ENCODE data around the gene LARGE1.

GRCh38 chr22:33470456-33470855 lies 449.8 kb downstream of the LARGE1 start:
- no peak for TF ChIP-seq CTCF (IDR thresholded peaks at IDR 0.05)
- TF ChIP-seq POLR2AphosphoS5 (IDR thresholded peaks at IDR 0.05; ENCODE audit: low read depth, low read length): no peak
- TF ChIP-seq TCF7L2 (IDR thresholded peaks at IDR 0.05; ENCODE audit: low read depth, low read length): no peak
- no peak for TF ChIP-seq SIN3A (IDR thresholded peaks at IDR 0.05; ENCODE audit: borderline replicate concordance, insufficient read depth, low read depth, low read length)
- TF ChIP-seq REST (IDR thresholded peaks at IDR 0.05; ENCODE audit: insufficient read depth in 1 of 2, low read depth in 2 of 2, low read length in 1 of 2): no peak

Data from Panc1 (cell line).